ENCODE results near the gene PIBF1. TPM values are rescaled to one million over a fixed set of nuclear protein-coding genes. Genes with fewer than 3 reads are reported as not detected.
A peak's percentile ranks its signal among the peaks of the same experiment; 100 is the strongest.
"Not testable (repeated sequence)": the region's sequence is repeated elsewhere in the genome, so short reads cannot be mapped to it uniquely, and the experiment has no call there.

The PIBF1 gene
- total and polyA plus RNA-seq, 7 donors = 5.4 to 12.8 (median 7.5) TPM

DNA sequence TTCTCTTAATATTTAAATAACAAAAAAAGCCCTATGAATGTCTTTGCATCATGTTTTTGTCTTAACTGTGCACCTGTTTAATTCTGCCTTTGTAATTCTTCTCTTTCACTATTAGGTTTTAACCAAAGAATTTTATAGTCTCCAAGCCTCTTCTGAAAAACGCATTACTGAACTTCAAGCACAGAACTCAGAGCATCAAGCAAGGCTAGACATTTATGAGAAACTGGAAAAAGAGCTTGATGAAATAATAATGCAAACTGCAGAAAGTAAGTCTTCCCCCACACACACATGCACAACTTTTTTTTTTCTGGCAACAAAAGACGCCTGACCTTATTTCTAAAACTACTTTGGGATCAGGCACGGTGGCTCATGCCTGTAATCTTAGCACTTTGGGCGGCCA lies 126.5 kb downstream of the PIBF1 start:
- TF ChIP-seq, protein P1, sequence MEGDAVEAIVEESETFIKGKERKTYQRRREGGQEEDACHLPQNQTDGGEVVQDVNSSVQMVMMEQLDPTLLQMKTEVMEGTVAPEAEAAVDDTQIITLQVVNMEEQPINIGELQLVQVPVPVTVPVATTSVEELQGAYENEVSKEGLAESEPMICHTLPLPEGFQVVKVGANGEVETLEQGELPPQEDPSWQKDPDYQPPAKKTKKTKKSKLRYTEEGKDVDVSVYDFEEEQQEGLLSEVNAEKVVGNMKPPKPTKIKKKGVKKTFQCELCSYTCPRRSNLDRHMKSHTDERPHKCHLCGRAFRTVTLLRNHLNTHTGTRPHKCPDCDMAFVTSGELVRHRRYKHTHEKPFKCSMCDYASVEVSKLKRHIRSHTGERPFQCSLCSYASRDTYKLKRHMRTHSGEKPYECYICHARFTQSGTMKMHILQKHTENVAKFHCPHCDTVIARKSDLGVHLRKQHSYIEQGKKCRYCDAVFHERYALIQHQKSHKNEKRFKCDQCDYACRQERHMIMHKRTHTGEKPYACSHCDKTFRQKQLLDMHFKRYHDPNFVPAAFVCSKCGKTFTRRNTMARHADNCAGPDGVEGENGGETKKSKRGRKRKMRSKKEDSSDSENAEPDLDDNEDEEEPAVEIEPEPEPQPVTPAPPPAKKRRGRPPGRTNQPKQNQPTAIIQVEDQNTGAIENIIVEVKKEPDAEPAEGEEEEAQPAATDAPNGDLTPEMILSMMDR (IDR thresholded peaks at IDR 0.05) = no peak
- H3K9me3 ChIP-seq = no peaks in the 10 kb centered on the region
- no peak overlapping the region for H3K27ac ChIP-seq
- intact Hi-C loops (cut with DNase I) = no loop called here
- ATAC-seq (no peak), DNase-seq (no peak)
- no peak overlapping the region for H3K4me3 ChIP-seq
- no peaks in the 10 kb centered on the region for H3K27me3 ChIP-seq (ENCODE audit: insufficient read depth in 3 of 3, low read length in 2 of 3)
- WGBS, 3 donors = 67 to 81% (median 69%) methylated on average over 4 of the region's 4 CpGs
- H3K36me3 ChIP-seq (ENCODE audit: insufficient read depth in 1 of 2, low read depth in 1 of 2) = peaks cover 7 to 36% of the 10 kb centered on the region in 2 donors
- no peaks in the 10 kb centered on the region for H3K4me1 ChIP-seq

DNA sequence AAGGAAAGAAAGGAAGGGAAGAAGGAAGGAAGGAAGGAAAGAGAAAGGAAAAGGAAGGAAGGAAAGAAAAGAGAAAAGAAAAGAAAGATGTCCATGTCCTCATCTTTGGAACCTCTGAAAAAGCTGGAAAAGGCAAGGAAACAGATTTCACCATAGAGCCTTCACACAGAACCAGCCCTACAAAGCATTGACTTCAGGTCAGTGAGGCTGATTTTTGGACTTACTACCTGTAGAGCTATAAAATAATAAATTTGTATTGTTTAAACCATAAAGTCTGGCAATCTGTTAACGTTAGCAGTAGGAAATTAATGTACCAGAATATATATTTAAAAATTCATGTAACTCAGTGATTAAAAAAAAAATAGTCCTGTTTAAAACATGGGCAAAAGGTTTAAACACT lies 130.0 kb downstream of the PIBF1 start:
- Histone ChIP-seq H3K4me3 (no peak overlapping the region), H3K4me1 (no peaks in the 10 kb centered on the region), H3K27me3 (ENCODE audit: insufficient read depth in 3 of 3, low read length in 2 of 3) (no peaks in the 10 kb centered on the region), H3K27ac (no peak overlapping the region), H3K9me3 (no peaks in the 10 kb centered on the region), H3K36me3 (ENCODE audit: insufficient read depth in 1 of 2, low read depth in 1 of 2) (peaks cover 4 to 38% of the 10 kb centered on the region in 2 donors)
- no peak for ATAC-seq
- TF ChIP-seq, protein P1 (IDR thresholded peaks at IDR 0.05) = no peak
- no peak for DNase-seq
- 94 to 100% (median 99%) methylated on average over 1 of the region's 1 CpG for WGBS, 3 donors
- intact Hi-C loops (cut with DNase I) = loop anchor here in 1 of 2 donors (10.0 kb wide), 1 partner anchor 143 kb away; the partner anchor contains the start of gene KLF5

DNA sequence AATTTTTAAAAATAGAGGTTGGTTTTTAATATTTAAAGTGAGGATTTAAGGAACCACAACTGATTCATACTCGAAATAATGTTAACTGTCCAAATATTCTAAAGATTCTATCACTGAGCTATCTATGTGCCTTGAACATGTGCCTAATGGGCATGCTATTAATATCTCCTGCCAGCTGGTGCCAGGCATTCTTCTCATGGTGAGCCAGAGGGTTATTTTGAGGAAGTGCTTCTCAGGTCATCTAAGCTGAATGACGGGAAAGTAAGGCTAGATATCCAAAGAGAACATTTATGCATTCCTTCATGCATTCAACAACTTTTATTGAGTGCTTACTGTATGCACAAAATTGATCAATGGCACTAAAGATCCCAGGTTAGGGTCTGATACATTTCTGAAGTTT lies 138.2 kb downstream of the PIBF1 start:
- intact Hi-C loops (cut with DNase I) = no loop called here
- no peak overlapping the region for H3K4me3 ChIP-seq
- peaks cover 15% of the 10 kb centered on the region for H3K4me1 ChIP-seq
- H3K27ac ChIP-seq = peak overlapping the region; percentile 63
- DNase-seq (peak; percentile 35 to 64), ATAC-seq (peak; percentile 98 to 100 (median 100))
- 19 to 38% (median 26%) methylated on average over 2 of the region's 2 CpGs for WGBS, 3 donors
- peaks cover 0 to 3% of the 10 kb centered on the region in 2 donors for H3K36me3 ChIP-seq (ENCODE audit: insufficient read depth in 1 of 2, low read depth in 1 of 2)
- H3K9me3 ChIP-seq = no peaks in the 10 kb centered on the region
- TF ChIP-seq, protein P1 (IDR thresholded peaks at IDR 0.05) = no peak
- H3K27me3 ChIP-seq (ENCODE audit: insufficient read depth in 3 of 3, low read length in 2 of 3) = no peaks in the 10 kb centered on the region

DNA sequence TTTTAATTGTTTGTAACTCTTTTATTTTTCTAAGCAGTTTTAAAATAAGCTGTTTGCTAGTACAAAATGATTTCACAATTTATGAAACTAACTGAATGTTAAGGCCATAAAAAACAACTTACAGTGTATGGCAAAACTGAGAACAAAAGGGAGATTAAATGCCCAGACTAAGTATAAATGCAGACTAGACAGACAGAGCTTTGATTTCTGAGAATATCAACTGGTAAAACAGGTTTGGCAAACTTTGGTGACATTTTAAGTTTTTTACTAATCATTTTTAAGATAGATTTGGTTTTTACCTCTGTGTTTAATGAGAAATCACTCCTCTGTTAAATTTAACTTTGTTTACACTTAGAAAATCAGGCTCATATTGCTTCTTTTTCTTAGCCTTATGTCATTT lies 149.4 kb downstream of the PIBF1 start:
- no peak for ATAC-seq
- H3K27ac ChIP-seq = no peak overlapping the region
- DNase-seq = no peak
- H3K27me3 ChIP-seq (ENCODE audit: insufficient read depth in 3 of 3, low read length in 2 of 3) = no peaks in the 10 kb centered on the region
- no peaks in the 10 kb centered on the region for H3K9me3 ChIP-seq
- H3K4me1 ChIP-seq = no peaks in the 10 kb centered on the region
- intact Hi-C loops (cut with DNase I) = no loop called here
- peaks cover 0 to 19% of the 10 kb centered on the region in 2 donors for H3K36me3 ChIP-seq (ENCODE audit: insufficient read depth in 1 of 2, low read depth in 1 of 2)
- no peak overlapping the region for H3K4me3 ChIP-seq
- TF ChIP-seq, protein P1 (IDR thresholded peaks at IDR 0.05) = no peak

DNA sequence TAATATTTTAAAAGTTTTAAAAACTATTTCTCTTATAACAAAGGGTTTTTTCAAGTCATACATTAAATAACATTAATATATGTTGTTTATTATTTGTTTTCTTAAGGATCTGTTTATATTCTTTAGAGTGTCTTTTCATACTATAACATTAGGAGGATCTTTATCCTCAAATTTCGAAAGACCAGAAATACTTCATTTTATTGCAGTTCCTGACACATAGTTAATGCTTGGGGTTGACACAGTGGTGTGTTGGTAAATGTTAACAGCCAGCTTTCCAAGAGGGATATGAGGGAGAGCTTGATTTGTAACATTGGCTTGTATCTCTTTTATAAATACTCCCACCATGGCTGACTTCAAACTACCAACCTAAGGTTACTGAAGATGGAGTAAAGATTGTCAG lies 150.3 kb downstream of the PIBF1 start:
- 95 to 100% (median 95%) methylated on average over 1 of the region's 1 CpG for WGBS, 3 donors
- Histone ChIP-seq H3K36me3 (ENCODE audit: insufficient read depth in 1 of 2, low read depth in 1 of 2) (peaks cover 0 to 19% of the 10 kb centered on the region in 2 donors), H3K27ac (no peak overlapping the region), H3K27me3 (ENCODE audit: insufficient read depth in 3 of 3, low read length in 2 of 3) (no peaks in the 10 kb centered on the region), H3K4me1 (no peaks in the 10 kb centered on the region), H3K9me3 (no peaks in the 10 kb centered on the region), H3K4me3 (no peak overlapping the region)
- DNase-seq (no peak), ATAC-seq (no peak)
- intact Hi-C loops (cut with DNase I) = no loop called here
- TF ChIP-seq, protein P1 (IDR thresholded peaks at IDR 0.05) = no peak

- intact Hi-C loops (cut with DNase I); H3K9me3 ChIP-seq; H3K36me3 ChIP-seq (ENCODE audit: insufficient read depth in 1 of 2, low read depth in 1 of 2); H3K27me3 ChIP-seq (ENCODE audit: insufficient read depth in 3 of 3, low read length in 2 of 3); H3K4me1 ChIP-seq; H3K27ac ChIP-seq; H3K4me3 ChIP-seq; DNase-seq; ATAC-seq: not testable (repeated sequence)
- WGBS, 3 donors = 97 to 100% (median 98%) methylated on average over 2 of the region's 2 CpGs
Observed at GRCh38 chr13:72946267-72946666, 164.3 kb downstream of the PIBF1 start.
